ENCODE data around the gene GABPB1.

DNA sequence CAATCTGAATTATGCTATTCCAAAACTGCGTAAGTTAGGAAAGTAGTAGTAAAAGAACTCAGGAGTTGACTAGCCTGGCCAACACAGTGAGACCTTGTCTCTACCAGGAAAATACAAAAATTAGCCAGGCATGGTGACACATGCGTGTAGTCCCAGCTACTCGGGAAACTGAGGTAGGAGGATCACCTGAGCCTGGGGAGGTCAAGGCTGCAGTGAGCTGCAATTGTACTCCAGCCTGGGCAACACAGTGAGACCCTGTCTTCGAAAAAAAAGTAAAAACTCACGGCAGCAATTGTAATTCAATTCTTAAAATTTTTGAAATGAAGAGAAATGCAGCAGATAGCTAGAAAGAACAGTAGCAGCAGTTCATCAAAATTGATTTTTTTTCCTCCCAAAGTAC, 9.7 kb downstream of the GABPB1 start:
- TF ChIP-seq, protein P1, sequence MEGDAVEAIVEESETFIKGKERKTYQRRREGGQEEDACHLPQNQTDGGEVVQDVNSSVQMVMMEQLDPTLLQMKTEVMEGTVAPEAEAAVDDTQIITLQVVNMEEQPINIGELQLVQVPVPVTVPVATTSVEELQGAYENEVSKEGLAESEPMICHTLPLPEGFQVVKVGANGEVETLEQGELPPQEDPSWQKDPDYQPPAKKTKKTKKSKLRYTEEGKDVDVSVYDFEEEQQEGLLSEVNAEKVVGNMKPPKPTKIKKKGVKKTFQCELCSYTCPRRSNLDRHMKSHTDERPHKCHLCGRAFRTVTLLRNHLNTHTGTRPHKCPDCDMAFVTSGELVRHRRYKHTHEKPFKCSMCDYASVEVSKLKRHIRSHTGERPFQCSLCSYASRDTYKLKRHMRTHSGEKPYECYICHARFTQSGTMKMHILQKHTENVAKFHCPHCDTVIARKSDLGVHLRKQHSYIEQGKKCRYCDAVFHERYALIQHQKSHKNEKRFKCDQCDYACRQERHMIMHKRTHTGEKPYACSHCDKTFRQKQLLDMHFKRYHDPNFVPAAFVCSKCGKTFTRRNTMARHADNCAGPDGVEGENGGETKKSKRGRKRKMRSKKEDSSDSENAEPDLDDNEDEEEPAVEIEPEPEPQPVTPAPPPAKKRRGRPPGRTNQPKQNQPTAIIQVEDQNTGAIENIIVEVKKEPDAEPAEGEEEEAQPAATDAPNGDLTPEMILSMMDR (IDR thresholded peaks at IDR 0.05): no peak
- TF ChIP-seq EP300 (IDR thresholded peaks at IDR 0.05): no peak

Data from suprapubic skin (tissue), 3 donors.